Measurements from ENCODE around the gene ARFGAP3.
"Not testable (repeated sequence)": the region's sequence is repeated elsewhere in the genome, so short reads cannot be mapped to it uniquely, and the experiment has no call there.

The ARFGAP3 gene

GRCh38 chr22:42792453-42792908, 64.6 kb downstream of the ARFGAP3 start:
- DNase-seq, result no peak

GRCh38 chr22:42791721-42792452, 65.2 kb downstream of the ARFGAP3 start:
- DNase-seq, result no peak

GRCh38 chr22:42788466-42788865, 68.6 kb downstream of the ARFGAP3 start:
- no peak for DNase-seq

GRCh38 chr22:42788021-42788420, 69.1 kb downstream of the ARFGAP3 start:
- DNase-seq, result no peak

GRCh38 chr22:42787357-42787736, 69.7 kb downstream of the ARFGAP3 start:
- DNase-seq, result no peak

- DNase-seq, result no peak
These were observed 70.3 kb downstream of the ARFGAP3 start for GRCh38 chr22:42786606-42787356.

- no peak for DNase-seq
These were observed 71.2 kb downstream of the ARFGAP3 start for GRCh38 chr22:42785706-42786499.

- not testable (repeated sequence) for DNase-seq
These were observed 74.8 kb downstream of the ARFGAP3 start for GRCh38 chr22:42782306-42782705.

- DNase-seq, result peak; percentile 96
These were observed 77.0 kb downstream of the ARFGAP3 start for GRCh38 chr22:42780070-42780540.

GRCh38 chr22:42777126-42777525, 79.9 kb downstream of the ARFGAP3 start:
- DNase-seq, result no peak

- DNase-seq, result no peak
These were observed 83.9 kb downstream of the ARFGAP3 start for GRCh38 chr22:42773167-42773566.

GRCh38 chr22:42772647-42773046, 84.4 kb downstream of the ARFGAP3 start:
- no peak for DNase-seq

GRCh38 chr22:42770941-42771647, 86.0 kb downstream of the ARFGAP3 start:
- DNase-seq, result no peak

GRCh38 chr22:42770448-42770726, 86.7 kb downstream of the ARFGAP3 start:
- no peak for DNase-seq

GRCh38 chr22:42769574-42770447, 87.3 kb downstream of the ARFGAP3 start:
- DNase-seq, result no peak

GRCh38 chr22:42769238-42769573, 87.9 kb downstream of the ARFGAP3 start:
- no peak for DNase-seq

GRCh38 chr22:42768385-42769035, 88.6 kb downstream of the ARFGAP3 start:
- no peak for DNase-seq

- DNase-seq, result no peak
These were observed 90.2 kb downstream of the ARFGAP3 start for GRCh38 chr22:42766860-42767259.

- DNase-seq, result no peak
These were observed 92.1 kb downstream of the ARFGAP3 start for GRCh38 chr22:42764895-42765363.

- DNase-seq, result no peak
These were observed 93.0 kb downstream of the ARFGAP3 start for GRCh38 chr22:42763965-42764480.
